ENCODE results near the gene DYTN. TPM values are rescaled to one million over a fixed set of nuclear protein-coding genes. Genes with fewer than 3 reads are reported as not detected.

Gene DYTN
- total RNA-seq, 1 experiment from 2014 or later = not detected

GRCh38 chr2:206616151-206616550 is 102.0 kb downstream of the DYTN start:
- Histone ChIP-seq H3K79me2 (ENCODE audit: insufficient read depth, low read length) (no peaks in the 10 kb centered on the region), H3K27me3 (ENCODE audit: insufficient read depth, low read length) (no peaks in the 10 kb centered on the region), H3K9ac (ENCODE audit: low read length) (no peak overlapping the region), H3K9me3 (ENCODE audit: control insufficient read depth in 1 of 2, insufficient read depth in 1 of 2, low read depth in 1 of 2, low read length in 2 of 2) (no peaks in the 10 kb centered on the region), H3K9me2 (ENCODE audit: insufficient read depth) (no peaks in the 10 kb centered on the region), H3K4me1 (ENCODE audit: control insufficient read depth in 1 of 2, insufficient read depth in 2 of 2, low read length in 2 of 2) (peaks cover 0 to 4% of the 10 kb centered on the region in 2 experiments; a peak in 1 of 4 replicates), H2AFZ (ENCODE audit: low read depth, low read length, poor library complexity, severe bottlenecking) (no peak overlapping the region), H3K4me3 (replicated peaks in 1 of 2; ENCODE audit: low read depth in 1 of 2, low read length in 2 of 2) (no peak overlapping the region), H3K4me2 (ENCODE audit: low read length) (no peak overlapping the region), H3K27ac (ENCODE audit: low read depth, low read length) (no peak overlapping the region), H3K36me3 (ENCODE audit: control insufficient read depth in 1 of 2, insufficient read depth in 2 of 2, low read length in 2 of 2) (no peaks in the 10 kb centered on the region), H4K20me1 (ENCODE audit: insufficient read depth) (no peaks in the 10 kb centered on the region)
- CTCF ChIA-PET = no interaction called here
- POLR2A ChIA-PET = no interaction called here
- TF ChIP-seq ZBTB33 (IDR thresholded peaks at IDR 0.05; ENCODE audit: extremely low read depth, insufficient replicate concordance, low read length) (no peak), SRF (IDR thresholded peaks at IDR 0.05; ENCODE audit: low read depth) (no peak), SP1 (IDR thresholded peaks at IDR 0.05; ENCODE audit: low read depth) (no peak), ATF3 (IDR thresholded peaks at IDR 0.05) (no peak), TCF7L2 (IDR thresholded peaks at IDR 0.05; ENCODE audit: borderline replicate concordance, extremely low read depth, insufficient read depth, insufficient read length) (no peak), MAX (IDR thresholded peaks at IDR 0.05) (no peak), FOSL1 (IDR thresholded peaks at IDR 0.05; ENCODE audit: low read depth) (no peak), RAD21 (IDR thresholded peaks at IDR 0.05; ENCODE audit: low read depth) (no peak), SIN3A (IDR thresholded peaks at IDR 0.05; ENCODE audit: low read depth) (no peak), ZFX (IDR thresholded peaks at IDR 0.05) (no peak), CBX3 (IDR thresholded peaks at IDR 0.05; ENCODE audit: low read depth) (no peak), JUND (IDR thresholded peaks at IDR 0.05) (no peak), POLR2A (IDR thresholded peaks at IDR 0.05; ENCODE audit: borderline replicate concordance, extremely low read depth, insufficient read depth, insufficient read length) (no peak), ELF1 (IDR thresholded peaks at IDR 0.05; ENCODE audit: borderline replicate concordance, low read depth) (no peak), EGR1 (IDR thresholded peaks at IDR 0.05; ENCODE audit: low read depth) (no peak), CEBPB (IDR thresholded peaks at IDR 0.05; ENCODE audit: low read depth) (no peak), EZH2 (IDR thresholded peaks at IDR 0.05) (no peak)
- DNase-seq (ENCODE audit: low read depth, low spot score) (no peak), ATAC-seq (no peak)
- RAD21 ChIA-PET (ENCODE audit: low non-redundant PET in 1 of 2, low total read pairs in 2 of 2, uncharacterized antibody in 2 of 2, unreplicated experiment in 2 of 2) = no interaction called here
- intact Hi-C loops (cut with micrococcal nuclease) = no loop called here
- no TSS peak for BruUV-seq (replicated peaks)

All from HCT116 (cell line).